ENCODE measurements around the gene YIPF5. TPM values are rescaled to one million over a fixed set of nuclear protein-coding genes. Genes with fewer than 3 reads are reported as not detected.
A peak's percentile ranks its signal among the peaks of the same experiment; 100 is the strongest.

The YIPF5 gene
- total and polyA plus RNA-seq, 9 donors: 36.4 to 58.7 (median 48.5) TPM

- no peaks in the 10 kb centered on the region for H3K27me3 ChIP-seq (ENCODE audit: control insufficient read depth, insufficient read depth, low read length)
- no CpG with 5 or more reads among the region's 2 CpGs for WGBS (ENCODE audit: insufficient coverage)
- H3K4me3 ChIP-seq (ENCODE audit: low read length): no peak overlapping the region
- H3K27ac ChIP-seq (ENCODE audit: low read length): no peak overlapping the region
- no peaks in the 10 kb centered on the region for H3K9me3 ChIP-seq (replicated peaks; ENCODE audit: control insufficient read depth, low read depth, low read length)
- H3K36me3 ChIP-seq (ENCODE audit: control insufficient read depth, insufficient read depth, low read length): no peaks in the 10 kb centered on the region
- H3K4me1 ChIP-seq (ENCODE audit: control insufficient read depth, insufficient read depth, low read length): no peaks in the 10 kb centered on the region
- peak; percentile 80 for DNase-seq
Observed at GRCh38 chr5:144187699-144188294, 17.3 kb upstream of the YIPF5 start.

GRCh38 chr5:144183254-144183889 lies 12.9 kb upstream of the YIPF5 start:
- H3K9me3 ChIP-seq (replicated peaks; ENCODE audit: control insufficient read depth, low read depth, low read length): no peaks in the 10 kb centered on the region
- no peak overlapping the region for H3K27ac ChIP-seq (ENCODE audit: low read length)
- H3K4me1 ChIP-seq (ENCODE audit: control insufficient read depth, insufficient read depth, low read length): no peaks in the 10 kb centered on the region
- no peaks in the 10 kb centered on the region for H3K36me3 ChIP-seq (ENCODE audit: control insufficient read depth, insufficient read depth, low read length)
- H3K4me3 ChIP-seq (ENCODE audit: low read length): no peak overlapping the region
- WGBS (ENCODE audit: insufficient coverage): no CpG with 5 or more reads among the region's 4 CpGs
- DNase-seq: peak; percentile 51
- H3K27me3 ChIP-seq (ENCODE audit: control insufficient read depth, insufficient read depth, low read length): no peaks in the 10 kb centered on the region

- Histone ChIP-seq H3K27ac (ENCODE audit: low read length) (no peak overlapping the region), H3K36me3 (ENCODE audit: control insufficient read depth, insufficient read depth, low read length) (no peaks in the 10 kb centered on the region), H3K4me3 (ENCODE audit: low read length) (no peak overlapping the region), H3K9me3 (replicated peaks; ENCODE audit: control insufficient read depth, low read depth, low read length) (no peaks in the 10 kb centered on the region), H3K27me3 (ENCODE audit: control insufficient read depth, insufficient read depth, low read length) (no peaks in the 10 kb centered on the region), H3K4me1 (ENCODE audit: control insufficient read depth, insufficient read depth, low read length) (no peaks in the 10 kb centered on the region)
- DNase-seq: no peak
- no CpG with 5 or more reads among the region's 1 CpG for WGBS (ENCODE audit: insufficient coverage)
Observed at GRCh38 chr5:144179226-144179625, 8.8 kb upstream of the YIPF5 start.

- Histone ChIP-seq H3K36me3 (ENCODE audit: control insufficient read depth, insufficient read depth, low read length) (no peaks in the 10 kb centered on the region), H3K4me1 (ENCODE audit: control insufficient read depth, insufficient read depth, low read length) (no peaks in the 10 kb centered on the region), H3K27me3 (ENCODE audit: control insufficient read depth, insufficient read depth, low read length) (no peaks in the 10 kb centered on the region), H3K27ac (ENCODE audit: low read length) (no peak overlapping the region), H3K4me3 (ENCODE audit: low read length) (no peak overlapping the region), H3K9me3 (replicated peaks; ENCODE audit: control insufficient read depth, low read depth, low read length) (no peaks in the 10 kb centered on the region)
- WGBS (ENCODE audit: insufficient coverage): 100% methylated on average over 1 of the region's 3 CpGs
- no peak for DNase-seq
Observed at GRCh38 chr5:144177548-144177947, 7.1 kb upstream of the YIPF5 start.

- H3K9me3 ChIP-seq (replicated peaks; ENCODE audit: control insufficient read depth, low read depth, low read length): no peaks in the 10 kb centered on the region
- H3K4me1 ChIP-seq (ENCODE audit: control insufficient read depth, insufficient read depth, low read length): no peaks in the 10 kb centered on the region
- H3K4me3 ChIP-seq (ENCODE audit: low read length): no peak overlapping the region
- no CpG with 5 or more reads among the region's 3 CpGs for WGBS (ENCODE audit: insufficient coverage)
- peaks cover 1% of the 10 kb centered on the region for H3K36me3 ChIP-seq (ENCODE audit: control insufficient read depth, insufficient read depth, low read length)
- H3K27me3 ChIP-seq (ENCODE audit: control insufficient read depth, insufficient read depth, low read length): no peaks in the 10 kb centered on the region
- DNase-seq: no peak
- H3K27ac ChIP-seq (ENCODE audit: low read length): no peak overlapping the region
Observed at GRCh38 chr5:144173766-144174165, 3.3 kb upstream of the YIPF5 start.

GRCh38 chr5:144169904-144170275 lies 569 bp downstream of the YIPF5 start:
- no peaks in the 10 kb centered on the region for H3K27me3 ChIP-seq (ENCODE audit: control insufficient read depth, insufficient read depth, low read length)
- H3K9me3 ChIP-seq (replicated peaks; ENCODE audit: control insufficient read depth, low read depth, low read length): no peaks in the 10 kb centered on the region
- H3K4me3 ChIP-seq (ENCODE audit: low read length): peak overlapping the region; percentile 73
- peaks cover 8% of the 10 kb centered on the region for H3K36me3 ChIP-seq (ENCODE audit: control insufficient read depth, insufficient read depth, low read length)
- peak overlapping the region; percentile 90 for H3K27ac ChIP-seq (ENCODE audit: low read length)
- no peaks in the 10 kb centered on the region for H3K4me1 ChIP-seq (ENCODE audit: control insufficient read depth, insufficient read depth, low read length)
- no peak for DNase-seq
- no CpG with 5 or more reads among the region's 12 CpGs for WGBS (ENCODE audit: insufficient coverage)

GRCh38 chr5:144167998-144168397 lies 2.5 kb downstream of the YIPF5 start:
- H3K27ac ChIP-seq (ENCODE audit: low read length): no peak overlapping the region
- H3K4me1 ChIP-seq (ENCODE audit: control insufficient read depth, insufficient read depth, low read length): no peaks in the 10 kb centered on the region
- peaks cover 16% of the 10 kb centered on the region for H3K36me3 ChIP-seq (ENCODE audit: control insufficient read depth, insufficient read depth, low read length)
- no peaks in the 10 kb centered on the region for H3K27me3 ChIP-seq (ENCODE audit: control insufficient read depth, insufficient read depth, low read length)
- no peaks in the 10 kb centered on the region for H3K9me3 ChIP-seq (replicated peaks; ENCODE audit: control insufficient read depth, low read depth, low read length)
- 53% methylated on average over 2 of the region's 3 CpGs for WGBS (ENCODE audit: insufficient coverage)
- DNase-seq: no peak
- no peak overlapping the region for H3K4me3 ChIP-seq (ENCODE audit: low read length)

GRCh38 chr5:144166696-144167095 lies 3.8 kb downstream of the YIPF5 start:
- Histone ChIP-seq H3K27me3 (ENCODE audit: control insufficient read depth, insufficient read depth, low read length) (no peaks in the 10 kb centered on the region), H3K4me1 (ENCODE audit: control insufficient read depth, insufficient read depth, low read length) (no peaks in the 10 kb centered on the region), H3K36me3 (ENCODE audit: control insufficient read depth, insufficient read depth, low read length) (peaks cover 23% of the 10 kb centered on the region), H3K9me3 (replicated peaks; ENCODE audit: control insufficient read depth, low read depth, low read length) (no peaks in the 10 kb centered on the region), H3K4me3 (ENCODE audit: low read length) (no peak overlapping the region), H3K27ac (ENCODE audit: low read length) (no peak overlapping the region)
- no CpG with 5 or more reads among the region's 1 CpG for WGBS (ENCODE audit: insufficient coverage)
- no peak for DNase-seq

GRCh38 chr5:144162686-144163085 lies 7.8 kb downstream of the YIPF5 start:
- H3K27ac ChIP-seq (ENCODE audit: low read length): no peak overlapping the region
- H3K4me1 ChIP-seq (ENCODE audit: control insufficient read depth, insufficient read depth, low read length): no peaks in the 10 kb centered on the region
- WGBS (ENCODE audit: insufficient coverage): no CpG with 5 or more reads among the region's 1 CpG
- H3K36me3 ChIP-seq (ENCODE audit: control insufficient read depth, insufficient read depth, low read length): peaks cover 27% of the 10 kb centered on the region
- no peak overlapping the region for H3K4me3 ChIP-seq (ENCODE audit: low read length)
- no peak for DNase-seq
- H3K27me3 ChIP-seq (ENCODE audit: control insufficient read depth, insufficient read depth, low read length): no peaks in the 10 kb centered on the region
- no peaks in the 10 kb centered on the region for H3K9me3 ChIP-seq (replicated peaks; ENCODE audit: control insufficient read depth, low read depth, low read length)

GRCh38 chr5:144156767-144157171 lies 13.7 kb downstream of the YIPF5 start:
- WGBS (ENCODE audit: insufficient coverage): no CpG with 5 or more reads among the region's 2 CpGs
- no peak overlapping the region for H3K27ac ChIP-seq (ENCODE audit: low read length)
- H3K36me3 ChIP-seq (ENCODE audit: control insufficient read depth, insufficient read depth, low read length): peaks cover 10% of the 10 kb centered on the region

More at GRCh38 chr5:144156767-144157171, 13.7 kb downstream of the YIPF5 start:
- Histone ChIP-seq H3K4me1 (ENCODE audit: control insufficient read depth, insufficient read depth, low read length) (no peaks in the 10 kb centered on the region), H3K27me3 (ENCODE audit: control insufficient read depth, insufficient read depth, low read length) (no peaks in the 10 kb centered on the region), H3K4me3 (ENCODE audit: low read length) (no peak overlapping the region), H3K9me3 (replicated peaks; ENCODE audit: control insufficient read depth, low read depth, low read length) (no peaks in the 10 kb centered on the region)
- no peak for DNase-seq
